NCI-H2107 treated with DMSO at 0.1 percent for 48 hours (cell line): ENCODE measurements around the gene TMEM53.

ENCODE experiments used
- DNase-seq: peaks from one replicate; lab custom pipeline; 2025; ENCODE audit not compliant: unreplicated experiment; lab: John Stamatoyannopoulos, UW

TMEM53 gene

GRCh38 chr1:44648529-44649250, 25.6 kb downstream of the TMEM53 start:
- no peak for DNase-seq

GRCh38 chr1:44647896-44648295, 26.4 kb downstream of the TMEM53 start:
- DNase-seq = no peak

- no peak for DNase-seq
Measured at GRCh38 chr1:44646261-44647110, 27.8 kb downstream of the TMEM53 start.

GRCh38 chr1:44645476-44646244, 28.6 kb downstream of the TMEM53 start:
- DNase-seq = no peak

GRCh38 chr1:44644806-44645205, 29.5 kb downstream of the TMEM53 start:
- DNase-seq = no peak

GRCh38 chr1:44643721-44644334, 30.5 kb downstream of the TMEM53 start:
- no peak for DNase-seq

- no peak for DNase-seq
Measured at GRCh38 chr1:44642925-44643324, 31.4 kb downstream of the TMEM53 start.

- DNase-seq = no peak
Measured at GRCh38 chr1:44642255-44642654, 32.0 kb downstream of the TMEM53 start.

- DNase-seq = no peak
Measured at GRCh38 chr1:44641126-44642102, 32.9 kb downstream of the TMEM53 start.

- DNase-seq = peak; percentile 79
Measured at GRCh38 chr1:44640200-44640853, 34.0 kb downstream of the TMEM53 start.

- DNase-seq = no peak
Measured at GRCh38 chr1:44637702-44638411, 36.4 kb downstream of the TMEM53 start.

- peak; percentile 92 for DNase-seq
Measured at GRCh38 chr1:44636688-44637598, 37.3 kb downstream of the TMEM53 start.

- no peak for DNase-seq
Measured at GRCh38 chr1:44636083-44636687, 38.1 kb downstream of the TMEM53 start.

- DNase-seq = no peak
Measured at GRCh38 chr1:44635439-44635838, 38.8 kb downstream of the TMEM53 start.

GRCh38 chr1:44634606-44635189, 39.6 kb downstream of the TMEM53 start:
- no peak for DNase-seq

- no peak for DNase-seq
Measured at GRCh38 chr1:44632598-44632997, 41.7 kb downstream of the TMEM53 start.
